ENCODE results near the gene MYRFL. TPM values are rescaled to one million over a fixed set of nuclear protein-coding genes. Genes with fewer than 3 reads are reported as not detected.

Gene MYRFL
- total RNA-seq, 4 donors from 2014 or later = 1.1 TPM; not detected in 3

DNA sequence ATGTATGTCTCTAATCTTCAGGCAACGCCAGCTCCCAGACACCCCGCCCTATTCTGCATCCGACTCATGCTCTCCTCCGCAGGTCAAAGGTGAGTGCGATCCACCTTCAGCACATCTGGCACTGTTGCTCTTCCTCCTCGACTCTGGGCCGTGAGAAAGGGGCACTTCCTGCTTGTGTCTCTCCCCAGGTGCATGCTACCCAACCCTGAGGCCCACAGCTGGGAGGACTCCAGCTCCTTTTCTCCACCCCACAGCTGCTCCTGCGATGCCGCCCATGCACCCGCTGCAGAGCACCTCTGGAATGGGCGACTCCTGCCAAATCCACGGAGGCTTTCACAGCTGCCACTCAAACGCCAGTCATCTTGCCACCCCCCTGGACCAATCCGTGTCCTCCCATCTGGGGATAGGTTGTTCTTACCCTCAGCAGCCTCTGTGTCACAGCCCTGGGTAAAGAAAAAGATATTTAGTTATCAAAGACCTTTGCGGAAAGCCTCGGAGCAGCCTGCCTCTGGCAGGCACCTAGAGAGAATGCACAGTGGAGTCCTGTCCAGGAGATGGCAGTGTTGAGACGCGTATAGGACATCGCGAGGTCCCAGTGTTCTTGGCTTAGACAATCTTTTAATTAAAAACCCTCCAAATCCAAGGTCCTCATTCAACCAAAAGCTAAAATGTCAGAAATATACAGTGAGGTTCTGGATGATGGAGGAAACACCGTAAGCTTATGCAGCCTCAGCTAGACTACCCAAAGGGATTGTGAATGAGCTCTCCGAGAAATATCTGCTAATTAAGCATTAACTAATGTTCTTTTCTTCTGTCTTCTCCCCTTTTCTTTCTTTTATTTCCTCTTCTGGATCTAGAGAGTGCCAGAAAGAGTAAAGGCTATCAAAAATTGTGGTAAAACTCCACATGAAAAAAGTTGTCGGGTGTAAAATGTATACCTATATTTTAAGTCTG lies 54.3 kb downstream of the MYRFL start:
- H3K27ac ChIP-seq = no peak overlapping the region
- in situ Hi-C loops (cut with MboI; ENCODE audit: low sequenced_read_pairs in 4 of 4) (loop anchor here in 3 of 4 donors (25.0 kb wide), 1 partner anchor 858 kb away; no protein-coding TSS in a partner anchor), intact Hi-C loops (cut with DNase I; ENCODE audit: low total_unique reads) (loop anchor here (1.0 kb wide), 1 partner anchor 698 kb away; no protein-coding TSS in a partner anchor)
- no peaks in the 10 kb centered on the region for H3K27me3 ChIP-seq
- peak overlapping the region in 3 of 4 donors; percentile 24 to 48 (median 29) for H3K4me3 ChIP-seq
- ATAC-seq (peak; percentile 87 to 88), DNase-seq (peak; percentile 34 to 42)
- no peaks in the 10 kb centered on the region for H3K9me3 ChIP-seq
- TF ChIP-seq, protein P1, sequence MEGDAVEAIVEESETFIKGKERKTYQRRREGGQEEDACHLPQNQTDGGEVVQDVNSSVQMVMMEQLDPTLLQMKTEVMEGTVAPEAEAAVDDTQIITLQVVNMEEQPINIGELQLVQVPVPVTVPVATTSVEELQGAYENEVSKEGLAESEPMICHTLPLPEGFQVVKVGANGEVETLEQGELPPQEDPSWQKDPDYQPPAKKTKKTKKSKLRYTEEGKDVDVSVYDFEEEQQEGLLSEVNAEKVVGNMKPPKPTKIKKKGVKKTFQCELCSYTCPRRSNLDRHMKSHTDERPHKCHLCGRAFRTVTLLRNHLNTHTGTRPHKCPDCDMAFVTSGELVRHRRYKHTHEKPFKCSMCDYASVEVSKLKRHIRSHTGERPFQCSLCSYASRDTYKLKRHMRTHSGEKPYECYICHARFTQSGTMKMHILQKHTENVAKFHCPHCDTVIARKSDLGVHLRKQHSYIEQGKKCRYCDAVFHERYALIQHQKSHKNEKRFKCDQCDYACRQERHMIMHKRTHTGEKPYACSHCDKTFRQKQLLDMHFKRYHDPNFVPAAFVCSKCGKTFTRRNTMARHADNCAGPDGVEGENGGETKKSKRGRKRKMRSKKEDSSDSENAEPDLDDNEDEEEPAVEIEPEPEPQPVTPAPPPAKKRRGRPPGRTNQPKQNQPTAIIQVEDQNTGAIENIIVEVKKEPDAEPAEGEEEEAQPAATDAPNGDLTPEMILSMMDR (IDR thresholded peaks at IDR 0.05 in 4 of 5, conservative IDR thresholded peaks at IDR 0.05 in 1 of 5) = peak; percentile 59 to 88 (median 80)
- no peak for TF ChIP-seq POLR2A (IDR thresholded peaks at IDR 0.05)
- no peaks in the 10 kb centered on the region for H3K36me3 ChIP-seq
- peaks cover 0 to 4% of the 10 kb centered on the region in 2 donors for H3K4me1 ChIP-seq

DNA sequence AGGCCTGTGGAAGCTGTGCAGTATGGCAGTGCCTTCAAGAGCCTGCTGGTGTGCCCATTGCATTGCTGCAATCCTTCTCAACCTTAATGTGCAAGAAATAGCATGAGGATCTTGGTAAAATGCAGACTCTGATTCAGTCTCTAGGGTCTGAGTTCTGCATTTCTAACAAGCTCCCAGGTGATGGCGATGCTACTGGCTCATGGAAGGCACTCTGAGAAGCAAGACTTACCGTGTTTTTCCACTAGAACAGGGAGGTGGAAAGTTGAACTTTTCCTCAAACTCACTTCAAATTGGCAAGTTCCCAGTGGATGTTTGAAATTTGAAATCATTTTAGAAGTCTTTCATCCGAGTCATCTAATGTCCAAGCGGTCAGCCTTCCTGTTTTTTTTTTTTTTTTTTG lies 55.5 kb downstream of the MYRFL start:
- ATAC-seq (no peak), DNase-seq (no peak)
- in situ Hi-C loops (cut with MboI; ENCODE audit: low sequenced_read_pairs in 4 of 4) (loop anchor here (5.0 to 25.0 kb wide), 5 partner anchors 694 to 857 kb away; no protein-coding TSS in a partner anchor), intact Hi-C loops (cut with DNase I; ENCODE audit: low total_unique reads) (loop anchor here (5.0 kb wide), 1 partner anchor 842 kb away; no protein-coding TSS in a partner anchor)
- no peak overlapping the region for H3K4me3 ChIP-seq
- no peak overlapping the region for H3K27ac ChIP-seq
- no peaks in the 10 kb centered on the region for H3K9me3 ChIP-seq
- no peaks in the 10 kb centered on the region for H3K27me3 ChIP-seq
- peaks cover 0 to 4% of the 10 kb centered on the region in 2 donors for H3K4me1 ChIP-seq
- TF ChIP-seq, protein P1 (IDR thresholded peaks at IDR 0.05 in 4 of 5, conservative IDR thresholded peaks at IDR 0.05 in 1 of 5) = no peak
- no peak for TF ChIP-seq POLR2A (IDR thresholded peaks at IDR 0.05)
- no peaks in the 10 kb centered on the region for H3K36me3 ChIP-seq

DNA sequence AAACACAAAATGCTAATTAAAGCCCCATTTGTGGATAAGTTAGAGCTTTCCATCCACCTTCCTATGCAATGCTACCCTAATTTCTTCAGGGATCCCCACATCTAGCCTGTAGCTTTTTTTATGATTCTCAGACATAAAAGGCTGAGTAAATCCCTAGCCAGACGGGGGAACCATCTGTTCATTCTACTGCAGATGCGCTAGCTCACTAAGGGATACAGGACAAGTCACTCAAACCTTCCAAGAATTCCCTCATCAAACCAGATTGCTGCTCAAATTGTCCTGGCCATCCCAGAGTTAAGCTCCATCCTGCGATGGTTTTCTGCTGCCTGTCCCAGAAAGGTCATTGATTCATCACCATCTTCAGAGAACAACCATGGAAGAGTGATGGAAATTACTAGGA lies 56.7 kb downstream of the MYRFL start:
- ATAC-seq = no peak
- intact Hi-C loops (cut with DNase I; ENCODE audit: low total_unique reads) = loop anchor here (5.0 kb wide), 1 partner anchor 841 kb away; no protein-coding TSS in a partner anchor

DNA sequence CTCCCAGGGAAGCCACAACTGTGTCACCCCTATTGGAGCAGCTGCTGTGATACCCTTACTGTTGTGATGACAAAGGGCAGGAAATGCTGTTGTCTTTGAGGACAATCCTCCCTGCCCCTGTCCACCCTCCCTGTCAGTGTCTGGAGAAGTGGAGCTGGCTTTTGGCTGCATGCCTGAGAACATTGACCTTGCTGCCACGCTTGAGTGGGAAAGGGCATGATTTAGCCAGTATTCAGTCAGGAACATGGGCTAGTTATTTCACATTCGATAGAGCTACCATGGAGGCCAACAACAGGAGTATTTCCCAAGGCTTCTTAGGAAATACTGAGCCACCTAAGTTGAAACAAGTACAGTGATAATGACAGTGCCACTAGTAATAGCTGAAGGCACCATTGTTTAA lies 59.4 kb downstream of the MYRFL start:
- ATAC-seq (no peak), DNase-seq (no peak)
- Histone ChIP-seq H3K4me3 (no peak overlapping the region), H3K27me3 (no peaks in the 10 kb centered on the region), H3K4me1 (no peaks in the 10 kb centered on the region), H3K36me3 (no peaks in the 10 kb centered on the region), H3K27ac (no peak overlapping the region), H3K9me3 (no peaks in the 10 kb centered on the region)
- intact Hi-C loops (cut with DNase I; ENCODE audit: low total_unique reads) (loop anchor here (5.0 kb wide), 1 partner anchor 838 kb away; no protein-coding TSS in a partner anchor), in situ Hi-C loops (cut with MboI; ENCODE audit: low sequenced_read_pairs in 4 of 4) (loop anchor here (5.0 to 25.0 kb wide), 5 partner anchors 690 to 853 kb away; no protein-coding TSS in a partner anchor)
- TF ChIP-seq POLR2A (IDR thresholded peaks at IDR 0.05) = no peak
- TF ChIP-seq, protein P1 (IDR thresholded peaks at IDR 0.05 in 4 of 5, conservative IDR thresholded peaks at IDR 0.05 in 1 of 5) = no peak

More for the DNA sequence above, 56.7 kb downstream of the MYRFL start:
- Histone ChIP-seq H3K4me1 (peaks cover 0 to 4% of the 10 kb centered on the region in 2 donors), H3K27ac (no peak overlapping the region), H3K4me3 (no peak overlapping the region), H3K9me3 (no peaks in the 10 kb centered on the region), H3K36me3 (no peaks in the 10 kb centered on the region), H3K27me3 (no peaks in the 10 kb centered on the region)
- DNase-seq = no peak
- in situ Hi-C loops (cut with MboI; ENCODE audit: low sequenced_read_pairs in 4 of 4) = loop anchor here (5.0 to 25.0 kb wide), 5 partner anchors 693 to 856 kb away; no protein-coding TSS in a partner anchor
- TF ChIP-seq POLR2A (IDR thresholded peaks at IDR 0.05) = no peak
- TF ChIP-seq, protein P1 (IDR thresholded peaks at IDR 0.05 in 4 of 5, conservative IDR thresholded peaks at IDR 0.05 in 1 of 5) = no peak
